H9 (cell line): ENCODE measurements around the gene MAPK12. TPM values are rescaled to one million over a fixed set of nuclear protein-coding genes. Genes with fewer than 3 reads are reported as not detected.

ENCODE experiments used
- DNase-seq: peaks from one replicate; pipeline ENCODE4 v3.0.0-alpha.2; 2017
- H2AFZ ChIP-seq: one replicate; pipeline ENCODE4 v1.6.1; 2013; ENCODE audit warnings: mild to moderate bottlenecking, low read length, control low read depth, moderate library complexity
- H2AK5ac ChIP-seq: 2 replicates; pipeline ENCODE4 v1.6.1; 2013; ENCODE audit warnings: low read length, control low read depth, mixed read lengths; ENCODE audit not compliant: insufficient read length
- H2BK120ac ChIP-seq: one replicate; pipeline ENCODE4 v1.6.1; 2013; ENCODE audit warnings: low read depth, mild to moderate bottlenecking, low read length, control low read depth, inconsistent platforms; ENCODE audit not compliant: poor library complexity, severe bottlenecking
- H2BK12ac ChIP-seq: 2 replicates; pipeline ENCODE4 v1.6.1; 2013; ENCODE audit warnings: low read length, control low read depth, mixed read lengths, low read depth; ENCODE audit not compliant: insufficient read length
- H2BK15ac ChIP-seq: 2 replicates; pipeline ENCODE4 v1.6.1; 2013; ENCODE audit warnings: low read depth, low read length, control low read depth
- H2BK20ac ChIP-seq: one replicate; pipeline ENCODE4 v1.6.1; 2013; ENCODE audit warnings: low read depth, mild to moderate bottlenecking, low read length, control low read depth, inconsistent platforms; ENCODE audit not compliant: poor library complexity, severe bottlenecking
- H2BK5ac ChIP-seq: 2 replicates; pipeline ENCODE4 v1.6.1; 2013; ENCODE audit warnings: low read length, control low read depth, mixed read lengths; ENCODE audit not compliant: insufficient read length
- H3K14ac ChIP-seq: 2 replicates; pipeline ENCODE4 v1.6.1; 2013; ENCODE audit warnings: low read length, control low read depth; ENCODE audit not compliant: insufficient read depth
- H3K18ac ChIP-seq: 2 replicates; pipeline ENCODE4 v1.6.1; 2013; ENCODE audit warnings: low read depth, mild to moderate bottlenecking, mixed read lengths, low read length, control low read depth; ENCODE audit not compliant: insufficient read length
- H3K23ac ChIP-seq: 2 replicates; pipeline ENCODE4 v1.6.1; 2013; ENCODE audit warnings: low read length, control low read depth, mixed read lengths, low read depth; ENCODE audit not compliant: insufficient read length
- H3K23me2 ChIP-seq: 2 replicates; pipeline ENCODE4 v1.6.1; 2013; ENCODE audit warnings: low read depth, mild to moderate bottlenecking, mixed read lengths, low read length, control low read depth; ENCODE audit not compliant: insufficient read length, poor library complexity, severe bottlenecking
- H3K27ac ChIP-seq: 2 replicates; pipeline ENCODE4 v1.5.1; 2013; ENCODE audit warnings: low read length, control low read depth, mixed read lengths, low read depth; ENCODE audit not compliant: insufficient read length
- H3K27me3 ChIP-seq: 2 replicates; pipeline ENCODE4 v1.6.1; 2013; ENCODE audit warnings: low read length, control low read depth, inconsistent platforms; ENCODE audit not compliant: insufficient read depth
- H3K4ac ChIP-seq: 2 replicates; pipeline ENCODE4 v1.6.1; 2013; ENCODE audit warnings: low read depth, mild to moderate bottlenecking, control low read depth, inconsistent platforms, low read length, moderate library complexity
- H3K4me1 ChIP-seq: 2 replicates; pipeline ENCODE4 v1.6.1; 2013; ENCODE audit warnings: low read length, control low read depth, inconsistent platforms; ENCODE audit not compliant: insufficient read depth
- H3K4me2 ChIP-seq: 2 replicates; pipeline ENCODE4 v1.6.1; 2013; ENCODE audit warnings: low read length, control low read depth, mixed read lengths; ENCODE audit not compliant: insufficient read length, insufficient read depth
- H3K56ac ChIP-seq: 2 replicates; pipeline ENCODE4 v1.6.1; 2013; ENCODE audit warnings: low read depth, mild to moderate bottlenecking, mixed read lengths, low read length, control low read depth; ENCODE audit not compliant: insufficient read length
- H3K79me1 ChIP-seq: 2 replicates; pipeline ENCODE4 v1.6.1; 2013; ENCODE audit warnings: low read depth, mild to moderate bottlenecking, moderate library complexity, low read length, control low read depth, inconsistent platforms; ENCODE audit not compliant: insufficient read depth, poor library complexity, severe bottlenecking
- H3K79me2 ChIP-seq: 2 replicates; pipeline ENCODE4 v1.6.1; 2013; ENCODE audit warnings: low read length, control low read depth, inconsistent platforms; ENCODE audit not compliant: insufficient read depth
- H3K9ac ChIP-seq: 2 replicates; pipeline ENCODE4 v1.6.1; 2013; ENCODE audit warnings: low read length, control low read depth, mixed read lengths; ENCODE audit not compliant: insufficient read length; ENCODE audit errors: extremely low read depth
- H3K9me3 ChIP-seq: one replicate; pipeline ENCODE4 v1.6.1; 2013; ENCODE audit warnings: low read depth, low read length, inconsistent platforms; ENCODE audit not compliant: control insufficient read depth
- H3T11ph ChIP-seq: one replicate; pipeline ENCODE4 v1.6.1; 2013; ENCODE audit warnings: mild to moderate bottlenecking, low read length, control low read depth, inconsistent platforms
- H4K20me1 ChIP-seq: one replicate; pipeline ENCODE4 v1.6.1; 2013; ENCODE audit not compliant: control insufficient read depth, insufficient read length, insufficient read depth
- H4K5ac ChIP-seq: 2 replicates; pipeline ENCODE4 v1.6.1; 2013; ENCODE audit warnings: low read depth, mild to moderate bottlenecking, mixed read lengths, low read length, control low read depth; ENCODE audit not compliant: insufficient read length
- H4K8ac ChIP-seq: replicated peaks from 2 replicates; pipeline ENCODE4 v1.6.1; 2013; ENCODE audit warnings: low read length, control low read depth, mixed read lengths, low read depth; ENCODE audit not compliant: insufficient read length
- H4K91ac ChIP-seq: 2 replicates; pipeline ENCODE4 v1.6.1; 2013; ENCODE audit warnings: low read depth, mild to moderate bottlenecking, moderate library complexity, mixed read lengths, low read length, control low read depth; ENCODE audit not compliant: insufficient read length
- H3K27ac Mint-ChIP-seq, 3 experiments: 2 replicates in 2 of 3; 3 replicates in 1 of 3; pipeline ENCODE4 v1.8.0; 2020 to 2021; ENCODE audit warnings: mixed read lengths in 3 of 3, mild to moderate bottlenecking in 1 of 3, moderate library complexity in 1 of 3
- H3K27me3 Mint-ChIP-seq: 2 replicates; pipeline ENCODE4 v1.8.0; 2021; ENCODE audit warnings: low read depth, mild to moderate bottlenecking, moderate library complexity, mixed read lengths
- H3K36me3 Mint-ChIP-seq, 3 experiments: 2 replicates in 2 of 3; 3 replicates in 1 of 3; pipeline ENCODE4 v1.8.0; 2020 to 2021; ENCODE audit warnings: low read depth in 3 of 3, mixed read lengths in 3 of 3; ENCODE audit not compliant: insufficient read depth in 1 of 3
- H3K4me1 Mint-ChIP-seq, 2 experiments: 2 replicates each; pipeline ENCODE4 v1.8.0; 2020; ENCODE audit warnings: mixed read lengths in 2 of 2
- H3K4me3 Mint-ChIP-seq, 2 experiments: 2 replicates in 1 of 2; 3 replicates in 1 of 2; pipeline ENCODE4 v1.8.0; 2020 to 2021; ENCODE audit warnings: mild to moderate bottlenecking in 2 of 2, mixed read lengths in 2 of 2, moderate library complexity in 1 of 2
- H3K9me3 Mint-ChIP-seq, 2 experiments: 2 replicates in 1 of 2; 3 replicates in 1 of 2; pipeline ENCODE4 v1.8.0; 2020; ENCODE audit warnings: mild to moderate bottlenecking in 2 of 2, mixed read lengths in 2 of 2, moderate library complexity in 1 of 2
- CTCF ChIP-seq: fragments of 200-600 bp; sonication (generic); conservative IDR thresholded peaks from 3 replicates; pipeline ENCODE4 v1.8.0; 2021; ENCODE audit warnings: antibody characterized with exemption, mild to moderate bottlenecking
- WGBS: extraction: QIAGEN DNeasy Blood & Tissue Kit; methylation state at CpG from one replicate; pipeline ENCODE4 v1.1.7; 2013; ENCODE audit warnings: missing lambda C conversion rate, low lambda C conversion rate, mixed read lengths; ENCODE audit not compliant: insufficient read length; ENCODE audit errors: extremely low coverage; 5-methylcytosine and 5-hydroxymethylcytosine counted together
- total RNA-seq: library from RNA; stranded (reverse); gene quantifications from 2 replicates; pipeline ENCODE4 v1.2.1, GENCODE V29; 2021

MAPK12 gene
- total RNA-seq, 1 experiment from 2014 or later = 31.3 TPM

DNA sequence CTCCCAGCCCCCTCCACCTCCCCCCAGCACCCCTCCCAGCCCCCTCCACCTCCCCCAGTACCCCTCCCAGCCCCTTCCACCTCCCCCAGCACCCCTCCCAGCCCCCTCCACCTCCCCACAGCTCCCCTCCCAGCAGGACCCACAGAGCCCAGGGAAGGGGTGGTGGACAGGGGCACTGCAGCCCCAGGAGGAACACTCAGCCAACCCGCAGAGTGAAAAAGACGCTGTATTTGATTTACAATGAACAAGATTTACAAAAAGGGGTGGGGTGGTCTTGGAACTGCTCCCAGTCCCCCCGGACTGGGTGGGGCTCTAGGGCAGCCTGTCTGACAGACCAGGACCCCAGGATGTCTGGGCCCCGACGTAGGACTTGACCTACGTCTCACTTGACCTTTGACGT lies 13.3 kb upstream of the MAPK12 start:
- WGBS = no CpG with 5 or more reads among the region's 7 CpGs

More for the DNA sequence above, 13.3 kb upstream of the MAPK12 start:
- no peak for DNase-seq
- H2AK5ac ChIP-seq = no peak overlapping the region
- H3K56ac ChIP-seq = no peak overlapping the region
- H3K36me3 Mint-ChIP-seq = peaks cover 33 to 54% (median 46%) of the 10 kb centered on the region in 3 experiments
- H2BK120ac ChIP-seq = no peak overlapping the region
- H3K79me1 ChIP-seq = no peaks in the 10 kb centered on the region
- H2BK12ac ChIP-seq = no peak overlapping the region
- no peak overlapping the region for H2AFZ ChIP-seq
- no peaks in the 10 kb centered on the region; the same call in 1 of the 2 replicates for H3K27me3 ChIP-seq
- H2BK15ac ChIP-seq = no peak overlapping the region
- H4K5ac ChIP-seq = no peak overlapping the region
- H3K4me3 Mint-ChIP-seq = no peak overlapping the region; a peak in 1 of 5 replicates
- H3K4me2 ChIP-seq = no peak overlapping the region
- H2BK20ac ChIP-seq = no peak overlapping the region
- TF ChIP-seq CTCF = no peak
- no peak overlapping the region for H3T11ph ChIP-seq
- peaks cover 5% of the 10 kb centered on the region for H3K23me2 ChIP-seq
- no peak overlapping the region for H3K23ac ChIP-seq
- H2BK5ac ChIP-seq = no peak overlapping the region
- no peak overlapping the region for H4K8ac ChIP-seq
- H3K4ac ChIP-seq = no peak overlapping the region
- no peaks in the 10 kb centered on the region for H3K9me3 ChIP-seq
- peaks cover 8 to 13% of the 10 kb centered on the region in 2 experiments for H3K9me3 Mint-ChIP-seq
- H3K18ac ChIP-seq = no peak overlapping the region
- H3K4me1 Mint-ChIP-seq = peaks cover 2 to 8% of the 10 kb centered on the region in 2 experiments; a peak in 1 of 4 replicates
- H4K20me1 ChIP-seq = no peaks in the 10 kb centered on the region
- no peaks in the 10 kb centered on the region for H3K79me2 ChIP-seq
- H3K27ac Mint-ChIP-seq = no peak overlapping the region
- no peak overlapping the region for H3K14ac ChIP-seq
- no peak overlapping the region for H3K27ac ChIP-seq
- no peaks in the 10 kb centered on the region for H3K4me1 ChIP-seq
- H4K91ac ChIP-seq = no peak overlapping the region
- peaks cover 19% of the 10 kb centered on the region for H3K27me3 Mint-ChIP-seq
- H3K9ac ChIP-seq = no peak overlapping the region
